SKM-1 (cell line): ENCODE results near the gene TMIGD2.
"Not testable (repeated sequence)": the region's sequence is repeated elsewhere in the genome, so short reads cannot be mapped to it uniquely, and the experiment has no call there.

Source experiments
- DNase-seq: peaks from one replicate; lab custom pipeline; 2025; ENCODE audit not compliant: unreplicated experiment; lab: John Stamatoyannopoulos, UW

The TMIGD2 gene, protein sequence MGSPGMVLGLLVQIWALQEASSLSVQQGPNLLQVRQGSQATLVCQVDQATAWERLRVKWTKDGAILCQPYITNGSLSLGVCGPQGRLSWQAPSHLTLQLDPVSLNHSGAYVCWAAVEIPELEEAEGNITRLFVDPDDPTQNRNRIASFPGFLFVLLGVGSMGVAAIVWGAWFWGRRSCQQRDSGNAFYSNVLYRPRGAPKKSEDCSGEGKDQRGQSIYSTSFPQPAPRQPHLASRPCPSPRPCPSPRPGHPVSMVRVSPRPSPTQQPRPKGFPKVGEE

DNA sequence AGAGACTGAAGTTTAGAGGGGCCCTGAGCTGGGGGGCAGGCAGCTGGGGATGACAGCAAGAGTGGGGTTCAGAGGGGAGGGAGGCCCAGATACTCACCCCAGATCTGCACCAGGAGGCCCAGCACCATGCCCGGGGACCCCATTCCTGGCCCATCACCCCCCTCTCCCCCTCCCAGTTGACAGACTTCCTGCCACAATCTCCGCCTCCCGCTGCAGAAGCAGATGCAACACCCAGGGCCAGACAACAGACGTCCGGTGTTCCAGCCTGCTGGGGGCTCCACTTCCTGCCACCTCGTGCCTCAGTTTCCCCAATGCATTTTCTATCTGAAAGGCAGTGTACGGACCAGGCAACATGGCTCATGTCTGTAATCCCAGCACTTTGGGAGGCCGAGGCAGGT, at the start of gene TMIGD2:
Gene TMIGD2, minus strand, starts transcription at position 147 of the 398 bp plus-strand sequence. Its CDS starts 4 bp downstream, at position 143.
- no peak for DNase-seq

DNA sequence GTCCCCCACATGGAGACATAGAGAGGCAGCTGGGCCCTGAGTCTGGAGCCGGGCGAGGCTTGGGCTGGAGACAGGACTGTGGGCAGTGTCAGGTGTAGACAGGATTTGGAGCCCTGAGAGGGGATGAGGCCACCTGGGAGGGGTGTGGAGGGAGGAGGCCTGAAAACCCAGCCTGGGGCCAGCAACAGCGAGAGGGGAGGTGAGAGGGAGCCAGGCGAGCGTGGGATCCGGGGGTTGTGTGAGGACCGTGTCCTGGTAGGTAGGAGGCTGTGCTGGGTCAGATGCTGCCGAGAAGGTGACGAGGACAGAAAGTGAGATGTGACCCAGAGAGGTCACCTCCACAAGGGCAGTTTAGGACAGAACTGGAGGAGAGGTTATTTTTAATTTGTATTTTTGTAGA, 48.5 kb upstream of the TMIGD2 start:
- no peak for DNase-seq

DNA sequence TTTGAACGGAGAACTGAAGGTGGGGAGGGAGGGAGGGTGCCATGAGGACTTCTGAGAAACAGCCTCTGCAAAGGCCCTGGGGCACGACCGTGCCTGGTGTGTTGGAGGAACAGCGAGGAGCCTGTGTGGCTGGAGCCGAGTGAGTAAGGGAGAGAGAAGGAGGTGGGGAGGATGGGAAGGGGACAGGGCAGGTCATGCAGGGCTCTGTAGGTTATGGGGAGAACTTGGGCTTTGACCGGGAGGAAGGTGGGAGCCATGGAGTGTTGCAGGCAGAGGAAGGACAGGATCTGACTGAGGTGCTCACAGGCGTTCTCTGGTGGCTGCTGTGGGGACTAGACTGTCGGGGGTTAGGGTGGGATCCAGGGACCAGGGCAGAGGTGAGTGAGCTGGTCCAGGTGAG, 47.9 kb upstream of the TMIGD2 start:
- DNase-seq = no peak

DNA sequence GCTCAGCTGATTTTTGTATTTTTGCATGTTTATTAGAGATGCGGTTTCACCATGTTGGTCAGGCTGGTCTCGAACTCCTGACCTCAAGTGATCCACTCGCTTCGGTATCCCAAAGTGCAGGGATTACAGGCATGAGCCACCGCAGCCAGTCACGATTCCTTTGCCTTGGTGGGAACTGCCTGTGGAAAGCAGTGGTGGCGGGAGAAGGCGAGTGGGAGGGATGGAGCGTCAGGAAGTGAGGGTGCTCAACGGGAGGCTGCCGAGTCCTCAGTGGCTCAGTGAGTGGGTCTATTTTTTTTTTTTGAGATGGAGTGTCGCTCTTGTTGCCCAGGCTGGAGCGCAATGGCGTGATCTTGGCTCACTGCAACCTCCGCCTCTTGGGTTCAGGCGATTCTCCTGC, 47.0 kb upstream of the TMIGD2 start:
- not testable (repeated sequence) for DNase-seq

DNA sequence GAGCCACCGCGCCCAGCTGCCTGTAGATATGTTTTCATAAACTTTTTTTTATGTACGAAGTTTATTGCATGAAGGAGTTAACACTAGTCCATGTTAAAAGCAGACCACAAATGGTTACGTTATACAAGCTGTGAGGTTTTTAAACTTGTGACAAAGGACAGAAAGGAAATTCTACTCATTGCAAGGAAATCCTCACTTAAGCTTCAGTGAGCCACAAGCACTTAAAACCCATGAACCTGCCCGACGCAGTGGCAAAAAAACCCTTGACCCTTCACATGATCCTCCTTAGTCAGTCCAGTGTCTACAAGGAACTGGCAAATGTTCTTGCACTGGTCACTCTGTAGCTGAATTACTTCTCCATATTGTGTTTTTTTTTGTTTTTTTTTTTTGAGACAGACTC, 45.3 kb upstream of the TMIGD2 start:
- no peak for DNase-seq

DNA sequence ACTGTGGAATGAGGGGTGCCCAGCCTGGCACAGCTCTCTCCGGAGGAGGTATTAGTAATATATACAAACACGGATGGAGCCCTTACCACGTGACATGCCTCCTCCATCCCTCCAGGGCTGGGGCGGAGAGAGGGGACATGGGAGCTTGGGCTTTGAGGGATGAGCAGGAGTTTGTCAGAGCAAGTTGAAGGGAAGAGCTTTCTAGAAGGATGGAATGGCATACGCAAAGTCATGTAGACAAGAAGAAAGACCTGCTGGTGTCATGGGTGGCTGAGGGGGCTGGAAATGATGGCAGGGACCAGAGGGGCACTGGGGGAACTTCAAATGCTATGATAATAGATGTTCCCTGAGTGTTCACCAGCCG, 43.8 kb upstream of the TMIGD2 start:
- no peak for DNase-seq

DNA sequence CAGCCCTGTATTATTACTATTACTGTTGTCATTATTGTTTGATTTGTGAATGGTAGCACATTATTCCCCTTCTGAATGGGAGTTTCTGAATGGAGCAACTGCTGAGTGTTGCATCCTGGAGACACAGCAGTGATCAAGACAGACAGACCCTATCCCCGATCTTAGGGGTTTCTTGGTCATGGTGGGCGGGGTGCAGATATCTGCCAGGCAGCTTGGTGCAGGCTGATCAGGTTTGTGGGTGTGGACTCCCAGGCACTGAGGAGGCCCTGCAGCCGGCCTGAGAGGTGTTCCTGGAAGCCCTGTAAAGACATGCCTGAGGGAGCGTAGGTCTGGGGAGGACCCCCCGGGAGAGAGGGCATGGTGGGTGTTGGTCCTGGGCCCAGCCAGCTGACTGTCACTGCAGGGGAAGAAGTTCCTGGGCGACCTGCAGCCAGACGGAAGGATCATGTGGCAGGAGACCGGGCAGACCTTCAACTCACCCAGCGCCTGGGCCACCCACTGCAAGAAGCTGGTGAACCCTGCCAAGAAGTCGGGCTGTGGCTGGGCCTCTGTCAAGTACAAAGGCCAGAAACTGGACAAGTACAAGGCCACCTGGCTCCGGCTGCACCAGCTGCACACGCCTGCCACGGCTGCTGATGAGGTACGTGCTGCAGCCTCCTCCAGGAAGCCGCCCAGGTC, 43.3 kb upstream of the TMIGD2 start:
- DNase-seq = no peak

DNA sequence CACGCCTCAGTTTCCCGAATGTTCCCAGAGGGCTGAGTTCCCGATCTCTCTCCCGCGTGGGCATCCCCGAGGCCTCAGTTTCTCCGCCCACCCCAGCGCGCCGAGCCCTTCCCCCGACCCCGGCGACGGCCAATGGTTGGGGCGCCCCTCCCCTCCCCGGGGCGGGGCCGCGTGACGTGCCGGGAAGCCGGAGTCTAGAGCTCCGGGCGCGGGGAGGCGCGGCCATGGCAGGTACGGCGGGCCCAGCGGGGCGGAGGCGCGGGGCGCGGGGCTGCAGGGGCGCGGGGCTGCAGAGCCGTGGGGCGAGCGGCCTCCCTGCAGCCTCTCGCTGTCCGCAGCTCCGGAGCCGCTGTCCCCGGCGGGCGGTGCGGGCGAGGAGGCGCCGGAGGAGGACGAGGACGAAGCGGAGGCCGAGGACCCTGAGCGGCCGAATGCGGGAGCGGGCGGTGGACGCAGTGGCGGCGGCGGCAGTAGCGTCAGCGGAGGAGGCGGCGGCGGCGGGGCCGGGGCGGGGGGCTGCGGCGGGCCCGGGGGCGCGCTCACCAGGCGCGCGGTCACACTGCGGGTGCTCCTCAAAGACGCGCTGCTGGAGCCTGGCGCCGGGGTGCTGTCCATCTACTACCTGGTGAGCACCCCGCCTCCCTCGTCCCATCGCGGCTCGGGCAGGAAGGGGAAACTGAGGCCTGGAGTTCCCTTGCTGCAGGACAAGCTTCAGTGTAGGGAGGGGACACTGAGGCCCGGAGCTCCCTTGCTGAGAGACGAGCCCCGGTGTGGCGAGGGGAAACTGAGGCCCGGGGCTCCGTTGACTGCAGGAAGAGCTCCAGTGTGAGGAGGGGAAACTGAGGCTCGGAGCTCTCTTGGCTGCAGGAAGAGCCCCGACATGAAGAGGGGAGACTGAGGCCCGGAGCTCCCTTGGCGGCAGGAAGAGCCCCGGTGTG, 41.5 kb upstream of the TMIGD2 start, which contains the start of gene MPND:
Gene MPND, plus strand, starts transcription at position 193 of the 938 bp plus-strand sequence. Its CDS starts 32 bp downstream, at position 225.
- DNase-seq = peak; percentile 48

DNA sequence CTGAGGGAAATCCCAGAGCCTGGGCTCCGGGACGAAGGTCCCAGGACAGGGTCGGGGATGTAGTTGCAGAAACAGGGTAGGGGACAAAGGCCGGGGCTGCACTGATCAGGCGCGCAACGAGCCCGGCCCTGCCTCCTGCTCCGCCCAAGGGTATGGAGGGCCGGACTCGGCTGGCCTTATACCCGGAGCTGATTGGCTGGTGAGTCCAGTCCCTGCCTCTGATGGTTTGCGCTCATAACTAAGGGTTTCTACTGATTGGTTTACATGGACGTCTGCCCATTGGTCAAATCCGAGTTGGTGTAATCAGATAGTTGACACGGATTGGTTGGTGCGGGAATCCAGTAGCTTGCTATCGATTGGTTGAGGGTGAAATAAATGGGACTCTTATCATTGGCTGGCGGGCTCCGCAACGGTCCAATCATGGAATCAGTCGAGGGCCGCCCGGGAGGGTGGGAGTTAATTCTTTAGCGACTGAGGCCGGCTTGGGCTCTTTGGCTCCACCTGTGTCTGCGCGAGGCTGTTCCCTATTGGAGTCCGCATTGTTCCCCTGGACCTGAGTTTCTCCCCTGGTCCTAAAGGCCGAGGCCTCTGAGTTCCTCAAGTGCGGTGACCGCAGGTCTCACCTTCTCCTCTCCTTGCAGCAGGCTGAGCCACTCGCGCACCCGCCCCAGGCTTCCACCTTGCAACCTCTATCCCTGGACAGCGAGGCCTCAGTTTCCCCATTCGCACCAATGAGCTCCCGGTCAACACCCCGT, 40.6 kb upstream of the TMIGD2 start:
- peak; percentile 98 for DNase-seq

DNA sequence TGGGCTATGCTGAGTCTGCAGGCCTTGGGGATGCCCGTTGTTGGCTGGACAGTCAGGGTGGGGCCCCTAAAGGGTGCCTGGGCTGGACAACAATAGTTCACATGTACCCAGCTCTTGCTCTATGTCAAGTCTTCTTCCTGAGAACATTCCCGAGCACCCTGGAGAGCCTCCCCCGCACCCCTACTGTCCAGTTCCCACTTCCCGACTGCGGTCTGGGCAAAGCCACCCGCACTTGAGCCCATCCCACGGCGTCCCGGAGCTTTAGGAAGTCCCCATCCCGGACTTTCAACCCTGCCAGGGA, 40.1 kb upstream of the TMIGD2 start:
- DNase-seq = no peak

DNA sequence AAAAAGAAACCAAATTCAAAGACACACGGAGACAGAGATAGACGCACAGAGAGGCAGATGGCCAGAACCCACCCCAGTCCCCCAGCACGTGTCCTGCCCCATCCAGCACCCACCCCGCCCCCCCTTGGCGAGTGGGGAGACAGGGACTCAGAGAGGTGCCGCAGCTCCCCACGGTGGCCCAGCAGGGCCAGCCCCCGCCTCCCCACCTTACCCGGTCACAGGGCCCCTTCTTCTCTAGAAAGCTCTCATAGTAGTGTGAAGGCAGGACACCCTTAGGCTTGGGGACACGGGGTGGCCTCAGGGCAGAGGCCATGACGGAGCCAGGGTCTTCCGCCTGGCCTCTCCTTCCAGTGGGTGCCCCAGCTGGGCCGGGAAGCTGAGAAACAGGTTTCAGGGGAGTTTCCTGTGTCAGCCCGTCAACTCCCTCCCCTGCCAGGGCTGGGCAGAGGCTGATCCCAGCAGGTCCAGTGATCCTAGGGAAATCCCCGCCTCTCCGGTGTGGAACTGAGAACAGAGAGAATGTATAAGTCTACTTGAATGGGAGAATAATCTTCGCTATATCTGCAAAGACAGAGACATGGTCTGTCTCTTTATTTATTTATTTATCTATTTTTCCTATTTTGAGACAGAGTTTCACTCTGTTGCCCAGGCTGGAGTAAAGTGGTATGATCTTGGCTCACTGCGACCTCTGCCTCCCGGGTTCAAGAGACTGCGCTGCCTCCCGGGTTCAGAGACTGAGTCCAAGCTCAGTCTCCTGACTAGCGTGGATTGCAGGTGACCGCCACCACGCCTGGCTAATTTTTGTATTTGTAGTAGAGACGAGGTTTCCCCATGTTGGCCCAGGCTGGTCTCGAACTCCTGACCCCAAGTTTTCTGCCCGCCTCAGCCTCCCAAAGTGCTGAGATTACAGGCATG, 36.5 kb upstream of the TMIGD2 start, which contains the start of gene STAP2:
Gene STAP2, minus strand, starts transcription at position 387 of the 915 bp plus-strand sequence. Its CDS starts 74 bp downstream, at position 313.
- no peak for DNase-seq

DNA sequence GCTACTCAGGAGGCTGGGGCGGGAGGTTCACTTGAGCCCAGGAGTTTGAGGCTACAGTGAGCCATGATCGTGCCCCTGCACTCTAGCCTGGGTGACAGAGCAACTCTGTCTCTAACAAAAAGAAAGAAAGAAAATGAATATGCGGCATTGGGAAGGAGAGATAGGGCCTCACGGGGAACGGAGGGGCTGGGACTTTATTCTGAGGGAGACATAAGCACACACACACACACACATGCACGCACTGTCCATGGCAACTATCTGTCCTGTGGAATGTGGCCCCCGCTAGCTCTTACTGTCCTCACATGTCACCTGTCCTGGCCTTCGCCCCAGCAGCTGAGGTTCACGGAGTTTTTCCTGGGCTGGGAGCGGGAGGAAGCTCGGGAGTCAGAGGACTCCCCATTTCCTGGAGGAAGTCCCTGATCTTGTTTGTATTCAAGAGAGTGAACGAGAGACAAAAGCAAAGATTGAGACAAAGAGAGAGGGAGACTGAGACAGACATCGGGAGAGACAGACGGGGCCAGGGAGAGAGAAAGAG, 35.8 kb upstream of the TMIGD2 start:
- no peak for DNase-seq

DNA sequence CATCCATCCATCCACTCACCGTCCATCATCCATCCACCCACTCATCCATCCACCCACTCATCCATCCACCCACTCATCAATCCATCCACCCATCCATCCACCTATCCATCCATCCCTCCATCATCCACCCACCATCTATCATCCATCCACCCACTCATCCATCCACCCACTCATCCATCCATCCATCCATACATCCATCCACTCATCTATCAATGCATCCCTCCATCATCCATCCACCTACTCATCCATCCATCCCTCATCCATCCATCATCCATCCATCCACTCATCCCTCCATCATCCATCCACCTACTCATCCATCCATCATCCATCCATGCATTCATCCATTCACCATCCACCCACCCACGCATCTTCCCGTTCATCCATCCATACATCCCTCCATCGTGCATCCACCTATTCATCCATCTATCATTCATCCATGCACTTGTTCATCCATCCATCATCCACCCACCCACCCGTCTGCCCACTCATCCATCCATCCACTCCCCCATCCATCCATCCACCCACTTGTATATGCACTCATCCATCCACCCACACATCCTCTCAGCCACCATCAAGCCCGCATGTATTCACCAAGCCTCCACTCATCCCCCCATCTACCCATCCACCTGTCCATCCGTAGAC, 32.9 kb upstream of the TMIGD2 start:
- DNase-seq = no peak

DNA sequence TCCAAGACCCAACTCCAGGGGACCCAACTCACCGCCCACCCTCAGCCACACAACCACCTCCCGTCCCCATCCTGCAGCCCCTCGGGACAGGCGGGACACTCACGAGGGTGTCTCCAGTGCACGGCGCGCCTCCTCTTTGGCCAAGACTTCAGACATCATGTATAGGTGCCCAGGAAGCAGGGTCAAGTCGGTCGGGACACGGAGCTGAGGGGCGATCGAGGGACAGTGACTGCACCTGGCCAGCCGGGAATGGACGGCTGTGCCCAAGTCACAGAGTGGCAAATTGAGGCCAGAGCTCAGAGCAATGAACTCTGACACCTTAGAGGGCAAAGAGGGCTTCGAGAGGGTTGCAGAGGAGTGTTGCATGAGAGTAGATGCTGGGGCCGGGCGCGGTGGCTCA, 27.7 kb upstream of the TMIGD2 start:
- no peak for DNase-seq

DNA sequence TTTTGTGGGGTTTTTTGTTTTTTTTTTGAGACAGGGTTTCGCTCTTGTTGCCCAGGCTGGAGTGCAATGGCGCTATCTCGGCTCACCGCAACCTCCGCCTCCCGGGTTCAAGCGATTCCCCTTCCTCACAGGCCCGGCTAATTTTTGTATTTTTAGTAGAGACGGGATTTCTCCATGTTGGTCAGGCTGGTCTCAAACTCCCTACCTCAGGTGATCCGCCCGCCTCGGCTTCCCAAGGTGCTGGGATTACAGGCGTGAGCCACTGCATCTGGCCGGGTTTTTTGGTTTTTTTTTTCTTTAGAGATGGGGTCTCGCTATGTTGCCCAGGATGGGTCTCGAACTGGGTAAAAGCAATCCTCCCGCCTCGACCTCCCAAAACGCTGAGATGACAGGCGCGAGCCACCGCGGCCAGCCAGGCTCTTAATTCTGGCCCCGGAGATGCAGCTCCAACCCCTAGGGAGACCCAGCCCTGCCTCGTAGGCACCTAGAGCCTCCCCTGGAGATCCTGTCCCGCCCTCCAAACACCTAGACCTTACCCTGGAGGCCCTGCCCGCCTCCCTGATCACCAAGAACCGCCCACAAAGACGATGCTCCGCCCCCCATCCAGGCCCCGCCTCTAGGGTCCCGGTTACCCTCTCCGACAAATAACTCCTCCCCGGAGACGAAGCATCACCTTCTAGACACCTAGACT, 26.9 kb upstream of the TMIGD2 start:
- not testable (repeated sequence) for DNase-seq

DNA sequence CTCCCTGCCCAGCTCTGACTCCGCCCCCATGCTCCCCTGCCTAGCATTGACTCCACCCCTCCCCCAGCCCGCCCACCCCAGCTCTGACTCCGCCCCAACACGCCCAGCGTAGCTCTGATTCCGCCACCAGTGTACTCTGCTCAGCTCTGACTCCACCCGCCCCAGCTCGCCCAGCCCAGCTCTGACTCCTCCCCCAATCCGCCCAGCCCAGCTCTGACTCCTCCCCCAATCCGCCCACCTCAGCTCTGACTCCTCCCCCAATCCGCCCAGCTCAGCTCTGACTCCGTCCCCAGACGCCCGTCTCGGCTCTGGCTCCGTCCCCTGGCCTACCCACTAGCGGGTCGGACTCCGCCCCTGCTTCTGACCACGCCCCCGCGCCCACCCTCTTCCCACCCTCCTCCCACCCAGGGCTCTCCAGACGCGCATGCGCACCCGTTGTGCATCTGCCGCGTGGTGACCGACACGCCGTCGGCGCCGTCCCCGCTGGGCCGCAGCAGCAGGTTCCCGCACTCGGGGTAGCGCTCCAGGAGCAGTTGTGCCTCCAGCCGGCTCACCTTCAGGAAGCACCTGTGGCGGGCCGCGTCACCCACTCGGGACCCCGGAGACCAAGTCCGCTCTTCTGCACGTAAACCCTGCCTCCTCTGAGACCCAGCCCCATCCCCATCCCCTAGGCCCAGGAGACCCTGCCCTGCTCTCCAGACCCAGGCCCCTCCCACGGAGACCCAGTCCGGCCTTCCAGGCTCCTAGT, 26.2 kb upstream of the TMIGD2 start:
- peak; percentile 97 for DNase-seq

DNA sequence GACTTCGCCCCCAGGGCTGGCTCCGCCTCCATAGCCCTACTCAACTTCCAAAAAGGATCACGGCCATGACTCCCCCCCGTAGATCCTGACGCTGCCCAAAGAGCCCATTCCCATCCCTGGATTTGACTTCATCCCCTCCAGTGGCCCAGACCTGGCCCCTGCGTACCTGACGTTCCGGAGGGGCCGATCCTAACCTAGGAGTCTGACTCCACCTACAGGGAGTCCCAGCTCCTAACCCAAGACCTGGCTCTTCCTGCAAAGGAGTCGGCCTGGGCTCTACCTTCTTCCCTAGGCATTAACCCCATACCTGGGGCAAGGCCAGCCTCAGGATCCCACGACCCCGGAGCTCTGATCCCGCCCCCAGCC, 25.7 kb upstream of the TMIGD2 start:
- no peak for DNase-seq
